ENCODE data around the gene RPL29. TPM values are rescaled to one million over a fixed set of nuclear protein-coding genes. Genes with fewer than 3 reads are reported as not detected.

RPL29 gene
- total RNA-seq, 1 donor from 2014 or later, result 872 TPM

DNA sequence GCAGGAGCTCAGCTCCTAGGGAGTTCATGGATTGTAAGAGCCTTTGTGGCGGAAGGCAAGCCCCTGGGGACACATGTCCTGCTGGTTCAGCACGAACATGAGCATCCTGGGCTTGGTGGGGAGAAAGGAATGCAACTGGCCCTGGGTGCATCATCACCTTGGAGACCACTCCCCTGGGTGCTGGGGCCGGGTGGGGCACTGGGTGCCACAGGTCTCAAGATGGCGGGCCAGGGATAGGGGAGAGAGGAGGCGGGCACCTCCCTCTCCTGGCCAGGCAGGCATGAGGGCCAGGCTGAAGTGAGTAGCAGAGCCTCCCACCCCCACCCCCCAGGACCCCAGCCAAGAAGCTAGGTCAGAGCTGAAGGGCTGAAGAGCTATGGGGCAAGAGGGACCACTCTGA lies 29.2 kb downstream of the RPL29 start:
- TF ChIP-seq, protein P1, sequence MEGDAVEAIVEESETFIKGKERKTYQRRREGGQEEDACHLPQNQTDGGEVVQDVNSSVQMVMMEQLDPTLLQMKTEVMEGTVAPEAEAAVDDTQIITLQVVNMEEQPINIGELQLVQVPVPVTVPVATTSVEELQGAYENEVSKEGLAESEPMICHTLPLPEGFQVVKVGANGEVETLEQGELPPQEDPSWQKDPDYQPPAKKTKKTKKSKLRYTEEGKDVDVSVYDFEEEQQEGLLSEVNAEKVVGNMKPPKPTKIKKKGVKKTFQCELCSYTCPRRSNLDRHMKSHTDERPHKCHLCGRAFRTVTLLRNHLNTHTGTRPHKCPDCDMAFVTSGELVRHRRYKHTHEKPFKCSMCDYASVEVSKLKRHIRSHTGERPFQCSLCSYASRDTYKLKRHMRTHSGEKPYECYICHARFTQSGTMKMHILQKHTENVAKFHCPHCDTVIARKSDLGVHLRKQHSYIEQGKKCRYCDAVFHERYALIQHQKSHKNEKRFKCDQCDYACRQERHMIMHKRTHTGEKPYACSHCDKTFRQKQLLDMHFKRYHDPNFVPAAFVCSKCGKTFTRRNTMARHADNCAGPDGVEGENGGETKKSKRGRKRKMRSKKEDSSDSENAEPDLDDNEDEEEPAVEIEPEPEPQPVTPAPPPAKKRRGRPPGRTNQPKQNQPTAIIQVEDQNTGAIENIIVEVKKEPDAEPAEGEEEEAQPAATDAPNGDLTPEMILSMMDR (IDR thresholded peaks at IDR 0.05; ENCODE audit: insufficient read depth, low read depth, low read length), result no peak
- no peak for TF ChIP-seq EZH2 (IDR thresholded peaks at IDR 0.05; ENCODE audit: insufficient read depth, low read length)
- H3K36me3 Mint-ChIP-seq (ENCODE audit: low read depth, unreplicated experiment), result peaks cover 14% of the 10 kb centered on the region
- H3K4me3 Mint-ChIP-seq (ENCODE audit: unreplicated experiment), result peak overlapping the region; percentile 90
- Histone ChIP-seq H3K9me3 (ENCODE audit: insufficient read depth, low read depth, low read length) (no peaks in the 10 kb centered on the region), H2AFZ (ENCODE audit: low read depth, low read length) (no peak overlapping the region), H3K4me1 (ENCODE audit: insufficient read depth, low read length) (peaks cover 15% of the 10 kb centered on the region), H3K4me3 (ENCODE audit: insufficient read depth, low read depth, low read length) (peak overlapping the region; percentile 86), H3K27ac (ENCODE audit: low read depth, low read length) (no peak overlapping the region), H3K79me2 (ENCODE audit: insufficient read depth, low read length) (peaks cover 44% of the 10 kb centered on the region), H3K9ac (ENCODE audit: low read length) (peak overlapping the region; percentile 85), H3K27me3 (ENCODE audit: insufficient read depth, low read length) (no peaks in the 10 kb centered on the region), H3K36me3 (ENCODE audit: insufficient read depth, low read length) (no peaks in the 10 kb centered on the region), H4K20me1 (ENCODE audit: insufficient read depth, low read length) (peaks cover 59% of the 10 kb centered on the region), H3K4me2 (ENCODE audit: low read length) (peak overlapping the region; percentile 98)
- no peak for FAIRE-seq
- no peak overlapping the region for H3K27ac Mint-ChIP-seq (ENCODE audit: unreplicated experiment)
- H3K4me1 Mint-ChIP-seq (ENCODE audit: low read depth, unreplicated experiment), result peaks cover 14% of the 10 kb centered on the region
- no peak for DNase-seq (ENCODE audit: low read depth)
- H3K27me3 Mint-ChIP-seq (ENCODE audit: low read depth, unreplicated experiment), result peaks cover 4% of the 10 kb centered on the region
- H3K9me3 Mint-ChIP-seq (ENCODE audit: unreplicated experiment), result peaks cover 3% of the 10 kb centered on the region

DNA sequence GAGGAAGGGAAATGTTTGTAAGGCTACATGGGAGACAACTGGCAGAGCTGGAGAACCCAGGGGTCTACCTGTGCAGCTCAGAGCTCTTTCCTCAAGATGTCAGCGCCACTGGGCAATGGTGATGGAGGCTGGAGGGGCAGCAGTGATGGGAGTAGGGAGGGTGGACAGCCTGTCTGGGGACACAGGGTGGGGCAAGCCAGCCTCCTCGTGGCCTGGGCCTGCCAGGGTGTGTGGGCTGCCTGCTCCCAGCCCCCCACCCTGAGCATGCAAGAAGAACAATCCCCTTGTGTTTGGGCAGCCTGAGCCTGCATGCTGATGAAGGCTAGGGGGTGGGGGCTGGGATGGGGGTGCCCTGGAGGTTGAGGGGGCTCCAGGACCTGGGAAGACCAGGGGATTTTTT lies 29.7 kb downstream of the RPL29 start:
- no peak for TF ChIP-seq EZH2 (IDR thresholded peaks at IDR 0.05; ENCODE audit: insufficient read depth, low read length)
- TF ChIP-seq, protein P1 (IDR thresholded peaks at IDR 0.05; ENCODE audit: insufficient read depth, low read depth, low read length), result no peak
- no peaks in the 10 kb centered on the region for H3K9me3 ChIP-seq (ENCODE audit: insufficient read depth, low read depth, low read length)
- FAIRE-seq (no peak), DNase-seq (ENCODE audit: low read depth) (no peak)
- H4K20me1 ChIP-seq (ENCODE audit: insufficient read depth, low read length), result peaks cover 62% of the 10 kb centered on the region
- no peak overlapping the region for H3K4me3 ChIP-seq (ENCODE audit: insufficient read depth, low read depth, low read length)
- H3K4me2 ChIP-seq (ENCODE audit: low read length), result peak overlapping the region; percentile 98
- H3K9ac ChIP-seq (ENCODE audit: low read length), result no peak overlapping the region
- H3K79me2 ChIP-seq (ENCODE audit: insufficient read depth, low read length), result peaks cover 44% of the 10 kb centered on the region
- no peaks in the 10 kb centered on the region for H3K36me3 ChIP-seq (ENCODE audit: insufficient read depth, low read length)
- H2AFZ ChIP-seq (ENCODE audit: low read depth, low read length), result no peak overlapping the region
- H3K4me1 ChIP-seq (ENCODE audit: insufficient read depth, low read length), result peaks cover 15% of the 10 kb centered on the region
- no peaks in the 10 kb centered on the region for H3K27me3 ChIP-seq (ENCODE audit: insufficient read depth, low read length)
- Mint-ChIP-seq H3K36me3 (ENCODE audit: low read depth, unreplicated experiment) (peaks cover 18% of the 10 kb centered on the region), H3K27ac (ENCODE audit: unreplicated experiment) (no peak overlapping the region), H3K9me3 (ENCODE audit: unreplicated experiment) (peaks cover 3% of the 10 kb centered on the region), H3K4me1 (ENCODE audit: low read depth, unreplicated experiment) (peaks cover 14% of the 10 kb centered on the region), H3K27me3 (ENCODE audit: low read depth, unreplicated experiment) (peaks cover 6% of the 10 kb centered on the region), H3K4me3 (ENCODE audit: unreplicated experiment) (peak overlapping the region; percentile 90)
- no peak overlapping the region for H3K27ac ChIP-seq (ENCODE audit: low read depth, low read length)

DNA sequence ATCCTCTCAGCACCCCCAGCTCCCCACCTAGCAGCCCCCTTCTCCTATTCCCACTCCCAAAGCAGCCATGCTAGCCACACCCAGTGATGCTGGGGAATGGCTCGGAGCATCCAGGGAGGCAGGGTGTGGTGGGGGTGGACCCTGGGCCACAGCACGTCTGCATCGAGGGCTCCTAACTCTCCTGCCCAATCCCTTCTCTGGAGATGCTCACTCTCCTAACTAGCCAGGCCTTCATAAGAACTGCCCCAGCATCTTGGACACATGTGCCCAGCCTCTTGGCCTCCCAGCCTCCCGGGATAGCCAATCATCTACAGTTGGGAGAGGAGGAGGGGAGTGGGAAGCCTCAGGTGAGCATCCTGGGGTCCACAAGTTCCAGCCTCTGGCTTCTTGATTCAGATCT lies 31.2 kb downstream of the RPL29 start:
- H3K27ac Mint-ChIP-seq (ENCODE audit: unreplicated experiment), result no peak overlapping the region
- H3K36me3 Mint-ChIP-seq (ENCODE audit: low read depth, unreplicated experiment), result peaks cover 24% of the 10 kb centered on the region
- H3K9ac ChIP-seq (ENCODE audit: low read length), result no peak overlapping the region
- peaks cover 40% of the 10 kb centered on the region for H3K79me2 ChIP-seq (ENCODE audit: insufficient read depth, low read length)
- no peak overlapping the region for H3K27ac ChIP-seq (ENCODE audit: low read depth, low read length)
- H3K9me3 Mint-ChIP-seq (ENCODE audit: unreplicated experiment), result peaks cover 3% of the 10 kb centered on the region
- no peaks in the 10 kb centered on the region for H3K9me3 ChIP-seq (ENCODE audit: insufficient read depth, low read depth, low read length)
- peak overlapping the region; percentile 98 for H3K4me2 ChIP-seq (ENCODE audit: low read length)
- DNase-seq (ENCODE audit: low read depth), result no peak
- no peaks in the 10 kb centered on the region for H3K36me3 ChIP-seq (ENCODE audit: insufficient read depth, low read length)
- H3K4me3 Mint-ChIP-seq (ENCODE audit: unreplicated experiment), result peak overlapping the region; percentile 73
- no peak overlapping the region for H2AFZ ChIP-seq (ENCODE audit: low read depth, low read length)
- peaks cover 14% of the 10 kb centered on the region for H3K4me1 Mint-ChIP-seq (ENCODE audit: low read depth, unreplicated experiment)
- TF ChIP-seq, protein P1 (IDR thresholded peaks at IDR 0.05; ENCODE audit: insufficient read depth, low read depth, low read length), result no peak
- TF ChIP-seq EZH2 (IDR thresholded peaks at IDR 0.05; ENCODE audit: insufficient read depth, low read length), result no peak
- H3K27me3 ChIP-seq (ENCODE audit: insufficient read depth, low read length), result no peaks in the 10 kb centered on the region
- FAIRE-seq, result no peak
- peaks cover 8% of the 10 kb centered on the region for H3K27me3 Mint-ChIP-seq (ENCODE audit: low read depth, unreplicated experiment)
- H3K4me1 ChIP-seq (ENCODE audit: insufficient read depth, low read length), result peaks cover 15% of the 10 kb centered on the region
- H4K20me1 ChIP-seq (ENCODE audit: insufficient read depth, low read length), result peaks cover 64% of the 10 kb centered on the region
- H3K4me3 ChIP-seq (ENCODE audit: insufficient read depth, low read depth, low read length), result no peak overlapping the region
